Measurements from ENCODE around the gene STX17.
"Not testable (repeated sequence)": the region's sequence is repeated elsewhere in the genome, so short reads cannot be mapped to it uniquely, and the experiment has no call there.

STX17 gene

GRCh38 chr9:99978221-99978620 is 71.8 kb downstream of the STX17 start:
- Histone ChIP-seq H4K20me1 (ENCODE audit: low read depth, low read length) (no peaks in the 10 kb centered on the region), H3K27me3 (ENCODE audit: low read length) (no peaks in the 10 kb centered on the region), H3F3A (ENCODE audit: insufficient read depth) (no peaks in the 10 kb centered on the region), H3K27ac (ENCODE audit: low read depth, low read length) (no peak overlapping the region), H3K9ac (ENCODE audit: low read length) (no peak overlapping the region), H3K36me3 (ENCODE audit: low read length) (peaks cover 12% of the 10 kb centered on the region; the same call in 1 of the 2 replicates), H3K4me2 (ENCODE audit: low read depth, low read length, poor library complexity, severe bottlenecking) (no peak overlapping the region), H3K79me2 (ENCODE audit: insufficient read depth, low read length) (no peaks in the 10 kb centered on the region), H2AFZ (ENCODE audit: low read depth, low read length, severe bottlenecking) (no peak overlapping the region), H3K9me2 (replicated peaks; ENCODE audit: insufficient read depth, low read length) (no peaks in the 10 kb centered on the region), H3K4me3 (ENCODE audit: insufficient read depth, low read length, poor library complexity, severe bottlenecking) (no peak overlapping the region), H3K9me3 (ENCODE audit: insufficient read depth, low read length) (no peaks in the 10 kb centered on the region)
- TF ChIP-seq EZH2phosphoT487 (conservative IDR thresholded peaks at IDR 0.05; ENCODE audit: low read length) (no peak), CTCF (IDR thresholded peaks at IDR 0.05; ENCODE audit: insufficient read depth, low read length, poor library complexity, severe bottlenecking) (no peak)

GRCh38 chr9:99980598-99980997 is 74.1 kb downstream of the STX17 start:
- Histone ChIP-seq H3K36me3 (ENCODE audit: low read length) (peaks cover 20% of the 10 kb centered on the region; the same call in 1 of the 2 replicates), H3K27me3 (ENCODE audit: low read length) (no peaks in the 10 kb centered on the region), H3K27ac (ENCODE audit: low read depth, low read length) (no peak overlapping the region), H3K4me3 (ENCODE audit: insufficient read depth, low read length, poor library complexity, severe bottlenecking) (no peak overlapping the region), H4K20me1 (ENCODE audit: low read depth, low read length) (no peaks in the 10 kb centered on the region), H3K9me2 (replicated peaks; ENCODE audit: insufficient read depth, low read length) (no peaks in the 10 kb centered on the region), H3K4me2 (ENCODE audit: low read depth, low read length, poor library complexity, severe bottlenecking) (no peak overlapping the region), H2AFZ (ENCODE audit: low read depth, low read length, severe bottlenecking) (no peak overlapping the region), H3K9ac (ENCODE audit: low read length) (no peak overlapping the region), H3F3A (ENCODE audit: insufficient read depth) (no peaks in the 10 kb centered on the region), H3K79me2 (ENCODE audit: insufficient read depth, low read length) (no peaks in the 10 kb centered on the region), H3K9me3 (ENCODE audit: insufficient read depth, low read length) (no peaks in the 10 kb centered on the region)
- TF ChIP-seq EZH2phosphoT487 (conservative IDR thresholded peaks at IDR 0.05; ENCODE audit: low read length): no peak
- no peak for TF ChIP-seq CTCF (IDR thresholded peaks at IDR 0.05; ENCODE audit: insufficient read depth, low read length, poor library complexity, severe bottlenecking)

DNA sequence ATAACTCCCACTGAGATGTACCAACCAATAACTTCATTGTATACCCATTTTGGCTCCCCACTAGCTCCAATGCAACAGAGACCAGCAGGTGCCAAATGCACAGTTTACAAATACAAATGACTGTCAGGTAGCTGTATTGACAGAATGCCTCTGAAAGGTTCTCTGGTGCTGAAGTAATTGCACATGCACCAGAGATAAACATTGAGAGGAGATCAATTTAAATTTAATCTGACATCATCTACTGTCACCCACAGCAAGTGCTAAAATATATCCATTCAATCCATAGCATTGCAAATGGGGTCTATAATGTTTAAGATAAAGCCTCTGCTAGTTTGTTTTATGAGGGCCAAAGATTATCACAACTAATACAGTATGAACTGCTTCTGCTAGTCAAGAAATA is 80.2 kb downstream of the STX17 start:
- Histone ChIP-seq H3K79me2 (ENCODE audit: insufficient read depth, low read length) (no peaks in the 10 kb centered on the region), H3K9ac (ENCODE audit: low read length) (no peak overlapping the region), H3K9me2 (replicated peaks; ENCODE audit: insufficient read depth, low read length) (no peaks in the 10 kb centered on the region), H3K9me3 (ENCODE audit: insufficient read depth, low read length) (no peaks in the 10 kb centered on the region), H3F3A (ENCODE audit: insufficient read depth) (no peaks in the 10 kb centered on the region; the same call in 1 of the 2 replicates), H3K27me3 (ENCODE audit: low read length) (no peaks in the 10 kb centered on the region), H2AFZ (ENCODE audit: low read depth, low read length, severe bottlenecking) (no peak overlapping the region), H3K27ac (ENCODE audit: low read depth, low read length) (no peak overlapping the region), H3K36me3 (ENCODE audit: low read length) (peaks cover 20% of the 10 kb centered on the region; the same call in 1 of the 2 replicates), H3K4me2 (ENCODE audit: low read depth, low read length, poor library complexity, severe bottlenecking) (no peak overlapping the region), H4K20me1 (ENCODE audit: low read depth, low read length) (no peaks in the 10 kb centered on the region), H3K4me3 (ENCODE audit: insufficient read depth, low read length, poor library complexity, severe bottlenecking) (no peak overlapping the region)
- no peak for TF ChIP-seq CTCF (IDR thresholded peaks at IDR 0.05; ENCODE audit: insufficient read depth, low read length, poor library complexity, severe bottlenecking)
- TF ChIP-seq EZH2phosphoT487 (conservative IDR thresholded peaks at IDR 0.05; ENCODE audit: low read length): no peak

GRCh38 chr9:99990508-99990907 is 84.1 kb downstream of the STX17 start:
- H2AFZ ChIP-seq (ENCODE audit: low read depth, low read length, severe bottlenecking); H4K20me1 ChIP-seq (ENCODE audit: low read depth, low read length); H3F3A ChIP-seq (ENCODE audit: insufficient read depth); H3K4me2 ChIP-seq (ENCODE audit: low read depth, low read length, poor library complexity, severe bottlenecking); H3K9ac ChIP-seq (ENCODE audit: low read length); H3K27ac ChIP-seq (ENCODE audit: low read depth, low read length); H3K27me3 ChIP-seq (ENCODE audit: low read length); H3K9me3 ChIP-seq (ENCODE audit: insufficient read depth, low read length); H3K9me2 ChIP-seq (replicated peaks; ENCODE audit: insufficient read depth, low read length); H3K4me3 ChIP-seq (ENCODE audit: insufficient read depth, low read length, poor library complexity, severe bottlenecking); H3K79me2 ChIP-seq (ENCODE audit: insufficient read depth, low read length): not testable (repeated sequence)
- H3K36me3 ChIP-seq (ENCODE audit: low read length): peaks cover 10% of the 10 kb centered on the region
